K562 (cell line): ENCODE data around the gene MTHFD2. TPM values are rescaled to one million over a fixed set of nuclear protein-coding genes. Genes with fewer than 3 reads are reported as not detected.

Experiments used
- CHD1 ChIP-seq: fragments of 200-600 bp; sonication (generic); IDR thresholded peaks from one replicate; pipeline ENCODE4 v1.6.1; 2012; ENCODE audit warnings: mild to moderate bottlenecking, moderate library complexity, low read length, inconsistent platforms
- MTA3 ChIP-seq: fragments of 450-650 bp; formaldehyde crosslinking; IDR thresholded peaks from 2 replicates; pipeline ENCODE4 v1.6.1; 2017; ENCODE audit warnings: mild to moderate bottlenecking, borderline replicate concordance
- NKRF ChIP-seq: fragments of 450-650 bp; IDR thresholded peaks from 2 replicates; pipeline ENCODE4 v1.6.1; 2016; ENCODE audit warnings: borderline replicate concordance
- PRDM10 ChIP-seq: fragments of 450-650 bp; IDR thresholded peaks from 2 replicates; pipeline ENCODE4 v1.6.1; 2018; ENCODE audit not compliant: partially characterized antibody
- RNF219 ChIP-seq: fragments of 250-450 bp; sonication (Bioruptor Pico); IDR thresholded peaks from 2 replicates; pipeline ENCODE4 v1.5.0; 2022; ENCODE audit warnings: mild to moderate bottlenecking
- TAF1 ChIP-seq: IDR thresholded peaks from 2 replicates; pipeline ENCODE4 v1.6.1; 2011; ENCODE audit warnings: mild to moderate bottlenecking, low read length, moderate library complexity; ENCODE audit not compliant: insufficient read depth, control insufficient read depth, severe bottlenecking; ENCODE audit errors: extremely low read depth
- polyA plus RNA-seq, 8 experiments: library from polyadenylated mRNA; depleted of rRNA in 4 of 8; stranded (reverse) in 5 of 8; unstranded in 3 of 8; fragments of >200 nt; fragmentation: Nextera tagmentation in 2 of 8; fragmentation: Illumina TruSeq in 1 of 8; extraction: Ambion mirVana in 2 of 8; extraction: Trizol in 1 of 8; gene quantifications; 2 replicates each; pipeline versions ENCODE4 v1.2.1 to v1.2.3, GENCODE V29; 2011 to 2014; ENCODE audit warnings: inconsistent platforms in 1 of 8, missing spikeins in 1 of 8
- total RNA-seq, 7 experiments: library from RNA; depleted of rRNA in 6 of 7; stranded (reverse); fragments of >200 nt in 6 of 7; fragmentation: Illumina TruSeq in 2 of 7; extraction: Trizol in 2 of 7; gene quantifications; 2 replicates each; pipeline versions ENCODE4 v1.2.1 to v1.2.3, GENCODE V29; 2011 to 2021; ENCODE audit warnings: low replicate concordance in 1 of 7

The MTHFD2 gene
- total and polyA plus RNA-seq, 9 of the 15 experiments (the other 6 are each of a cell fraction or from before 2014, with no cell fraction given): 113 to 520 (median 234) TPM

GRCh38 chr2:74199275-74199701 is 873 bp downstream of the MTHFD2 start (continued):
- TF ChIP-seq PRDM10: peak; percentile 18
- peak; percentile 26; the same call in 1 of the 2 replicates for TF ChIP-seq MTA3
- TF ChIP-seq RNF219 (CRISPR knock-in tag): no peak
- 0 out of 2 replicates have a peak, but pooled peaks have one; percentile 56 for TF ChIP-seq NKRF
- TF ChIP-seq TAF1: no peak
- peak; percentile 54 for TF ChIP-seq CHD1
